DND-41 (cell line): Measurements from ENCODE around the gene MEG3.

Experiments
- ATAC-seq: fragments of 200-7000 bp; cut with Tn5 transposase; 3 replicates; pipeline ENCODE4 v1.9.1; 2021; ENCODE audit warnings: low read depth; ENCODE audit not compliant: insufficient read depth
- DNase-seq: peaks from one replicate; pipeline ENCODE4 v3.0.0-alpha.2; 2020
- H2AFZ ChIP-seq: 2 replicates; pipeline ENCODE4 v1.6.0; 2012; ENCODE audit warnings: low read depth, low read length
- H3K27ac ChIP-seq: 2 replicates; pipeline ENCODE4 v1.5.1; 2012; ENCODE audit warnings: low read length, inconsistent platforms
- H3K27me3 ChIP-seq: fragments of 200-600 bp; sonication (generic); 2 replicates; pipeline ENCODE4 v1.6.0; 2012; ENCODE audit warnings: low read length, mild to moderate bottlenecking, inconsistent platforms; ENCODE audit not compliant: insufficient read depth, poor library complexity
- H3K36me3 ChIP-seq: 2 replicates; pipeline ENCODE4 v1.5.1; 2012; ENCODE audit warnings: low read length, inconsistent platforms; ENCODE audit not compliant: insufficient read depth
- H3K4me1 ChIP-seq: 2 replicates; pipeline ENCODE4 v1.5.1; 2012; ENCODE audit warnings: mild to moderate bottlenecking, low read length; ENCODE audit not compliant: insufficient read depth
- H3K4me2 ChIP-seq: 2 replicates; pipeline ENCODE4 v1.6.0; 2012; ENCODE audit warnings: mild to moderate bottlenecking, moderate library complexity, low read length, inconsistent platforms; ENCODE audit not compliant: insufficient read depth
- H3K4me3 ChIP-seq, 2 experiments: fragments of 200-600 bp in 1 of 2; shearing (Covaris generic) in 1 of 2; 2 replicates each; pipeline ENCODE4 v1.5.1; 2012 to 2016; ENCODE audit warnings: inconsistent platforms in 2 of 2, low read length in 2 of 2, mild to moderate bottlenecking in 2 of 2, low read depth in 1 of 2, moderate library complexity in 1 of 2
- H3K79me2 ChIP-seq: 2 replicates; pipeline ENCODE4 v1.6.0; 2012; ENCODE audit warnings: low read length, inconsistent platforms; ENCODE audit not compliant: insufficient read depth
- H3K9ac ChIP-seq: 2 replicates; pipeline ENCODE4 v1.6.0; 2012; ENCODE audit warnings: low read depth, mild to moderate bottlenecking, inconsistent platforms, low read length, moderate library complexity
- H3K9me3 ChIP-seq: 2 replicates; pipeline ENCODE4 v1.5.1; 2012; ENCODE audit warnings: low read length, moderate library complexity, mild to moderate bottlenecking, inconsistent platforms; ENCODE audit not compliant: insufficient read depth, severe bottlenecking
- H4K20me1 ChIP-seq: 2 replicates; pipeline ENCODE4 v1.6.0; 2012; ENCODE audit warnings: low read length; ENCODE audit not compliant: insufficient read depth
- EZH2 ChIP-seq: IDR thresholded peaks from 3 replicates; pipeline ENCODE4 v1.6.1; 2012; ENCODE audit warnings: borderline replicate concordance, low read depth, mild to moderate bottlenecking, moderate library complexity, low read length, inconsistent platforms; ENCODE audit not compliant: severe bottlenecking
- TF ChIP-seq, protein P1 (sequence below): IDR thresholded peaks from 2 replicates; pipeline ENCODE4 v1.5.1; 2012; ENCODE audit warnings: borderline replicate concordance, low read length, moderate library complexity, mild to moderate bottlenecking; ENCODE audit not compliant: poor library complexity, severe bottlenecking; ENCODE audit errors: extremely low read depth

Gene MEG3

DNA sequence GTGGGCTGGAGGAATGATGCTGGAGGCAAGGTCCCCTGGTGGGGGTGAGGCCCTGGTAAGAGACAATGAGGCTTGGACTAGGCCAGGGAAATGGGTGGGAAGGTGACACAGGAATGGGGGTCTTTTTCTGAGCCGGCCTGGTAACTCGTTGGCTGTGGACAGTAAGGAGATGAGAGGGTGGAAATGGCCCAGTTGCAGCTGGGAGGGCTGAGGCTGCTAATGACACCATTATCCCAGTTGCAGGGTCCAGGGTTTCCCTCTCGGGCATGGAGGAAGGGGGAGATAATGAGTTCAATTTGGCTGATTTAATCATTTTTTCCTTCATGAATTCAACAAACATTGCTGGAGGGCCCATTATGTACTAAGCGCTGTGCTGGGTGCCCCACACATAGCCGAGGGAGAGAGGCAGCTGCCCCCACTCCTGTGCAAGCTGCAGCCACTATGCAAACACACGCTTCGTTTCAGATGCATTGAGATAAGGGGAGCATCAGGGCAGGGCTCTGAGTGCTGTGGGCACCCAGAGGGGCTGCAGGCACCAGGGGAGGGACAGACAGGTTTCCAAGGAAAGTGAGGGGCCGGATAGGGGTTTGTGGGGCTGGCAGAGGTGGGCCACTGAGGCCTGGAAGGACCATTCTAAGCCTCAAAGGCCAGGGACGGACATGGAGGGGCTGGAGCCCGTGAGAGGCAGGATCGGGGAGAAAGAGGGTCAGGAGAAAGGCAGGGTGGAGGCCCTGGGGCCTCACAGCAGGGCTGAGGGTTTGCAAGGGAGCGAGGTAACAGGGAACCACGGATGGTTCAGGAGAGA, 43.2 kb upstream of the MEG3 start:
- Histone ChIP-seq H3K27me3 (peaks cover 6% of the 10 kb centered on the region), H3K36me3 (no peaks in the 10 kb centered on the region), H3K4me2 (no peak overlapping the region), H4K20me1 (peaks cover 4% of the 10 kb centered on the region; the same call in 1 of the 2 replicates), H3K9ac (no peak overlapping the region), H3K4me1 (no peaks in the 10 kb centered on the region), H3K27ac (no peak overlapping the region), H2AFZ (no peak overlapping the region), H3K4me3 (no peak overlapping the region), H3K9me3 (no peaks in the 10 kb centered on the region), H3K79me2 (no peaks in the 10 kb centered on the region)
- no peak for ATAC-seq
- no peak for DNase-seq
- TF ChIP-seq EZH2: no peak
- TF ChIP-seq, protein P1, sequence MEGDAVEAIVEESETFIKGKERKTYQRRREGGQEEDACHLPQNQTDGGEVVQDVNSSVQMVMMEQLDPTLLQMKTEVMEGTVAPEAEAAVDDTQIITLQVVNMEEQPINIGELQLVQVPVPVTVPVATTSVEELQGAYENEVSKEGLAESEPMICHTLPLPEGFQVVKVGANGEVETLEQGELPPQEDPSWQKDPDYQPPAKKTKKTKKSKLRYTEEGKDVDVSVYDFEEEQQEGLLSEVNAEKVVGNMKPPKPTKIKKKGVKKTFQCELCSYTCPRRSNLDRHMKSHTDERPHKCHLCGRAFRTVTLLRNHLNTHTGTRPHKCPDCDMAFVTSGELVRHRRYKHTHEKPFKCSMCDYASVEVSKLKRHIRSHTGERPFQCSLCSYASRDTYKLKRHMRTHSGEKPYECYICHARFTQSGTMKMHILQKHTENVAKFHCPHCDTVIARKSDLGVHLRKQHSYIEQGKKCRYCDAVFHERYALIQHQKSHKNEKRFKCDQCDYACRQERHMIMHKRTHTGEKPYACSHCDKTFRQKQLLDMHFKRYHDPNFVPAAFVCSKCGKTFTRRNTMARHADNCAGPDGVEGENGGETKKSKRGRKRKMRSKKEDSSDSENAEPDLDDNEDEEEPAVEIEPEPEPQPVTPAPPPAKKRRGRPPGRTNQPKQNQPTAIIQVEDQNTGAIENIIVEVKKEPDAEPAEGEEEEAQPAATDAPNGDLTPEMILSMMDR: no peak

DNA sequence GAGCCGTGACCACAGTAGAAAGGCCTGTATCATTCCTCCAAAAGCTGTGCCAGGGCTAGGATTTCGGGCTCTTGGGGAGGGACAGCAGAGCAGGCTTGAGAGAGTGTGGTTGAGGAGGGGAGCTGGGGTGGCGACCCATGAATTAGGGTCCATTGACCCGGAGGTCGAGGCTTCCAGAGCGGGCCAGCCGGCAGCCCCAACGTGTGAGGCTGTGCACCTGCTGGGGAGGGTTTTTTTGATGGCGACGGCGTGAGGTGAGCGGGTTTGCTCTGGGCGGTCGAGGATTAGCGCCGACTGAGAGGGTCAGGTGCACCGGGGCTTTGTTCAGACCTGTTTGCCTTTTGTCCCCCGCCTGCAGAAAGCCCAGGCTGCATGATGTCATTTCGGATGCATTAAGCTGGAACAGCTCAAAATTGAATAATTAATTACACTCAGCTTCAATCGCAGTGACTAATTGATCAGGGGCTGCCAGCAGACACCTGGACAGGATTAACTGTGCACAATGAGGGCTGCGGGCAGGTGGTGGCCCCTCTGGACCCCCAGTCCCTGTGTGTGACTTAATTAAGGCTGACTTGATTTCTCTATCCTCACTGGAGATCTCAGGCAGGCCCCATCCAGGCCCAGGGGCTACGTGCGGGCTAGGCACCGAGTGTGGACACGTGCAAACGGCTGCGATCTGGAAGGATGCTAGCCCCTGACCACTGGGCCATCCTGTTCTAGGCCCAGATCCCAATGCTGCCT, 42.1 kb upstream of the MEG3 start:
- Histone ChIP-seq H4K20me1 (peaks cover 4% of the 10 kb centered on the region; the same call in 1 of the 2 replicates), H3K4me1 (no peaks in the 10 kb centered on the region), H3K79me2 (no peaks in the 10 kb centered on the region), H3K36me3 (no peaks in the 10 kb centered on the region), H3K9me3 (no peaks in the 10 kb centered on the region), H3K27ac (no peak overlapping the region), H2AFZ (no peak overlapping the region), H3K4me3 (no peak overlapping the region), H3K4me2 (no peak overlapping the region), H3K9ac (no peak overlapping the region), H3K27me3 (peaks cover 6% of the 10 kb centered on the region)
- DNase-seq: no peak
- no peak for ATAC-seq
- TF ChIP-seq, protein P1: no peak
- TF ChIP-seq EZH2: no peak

DNA sequence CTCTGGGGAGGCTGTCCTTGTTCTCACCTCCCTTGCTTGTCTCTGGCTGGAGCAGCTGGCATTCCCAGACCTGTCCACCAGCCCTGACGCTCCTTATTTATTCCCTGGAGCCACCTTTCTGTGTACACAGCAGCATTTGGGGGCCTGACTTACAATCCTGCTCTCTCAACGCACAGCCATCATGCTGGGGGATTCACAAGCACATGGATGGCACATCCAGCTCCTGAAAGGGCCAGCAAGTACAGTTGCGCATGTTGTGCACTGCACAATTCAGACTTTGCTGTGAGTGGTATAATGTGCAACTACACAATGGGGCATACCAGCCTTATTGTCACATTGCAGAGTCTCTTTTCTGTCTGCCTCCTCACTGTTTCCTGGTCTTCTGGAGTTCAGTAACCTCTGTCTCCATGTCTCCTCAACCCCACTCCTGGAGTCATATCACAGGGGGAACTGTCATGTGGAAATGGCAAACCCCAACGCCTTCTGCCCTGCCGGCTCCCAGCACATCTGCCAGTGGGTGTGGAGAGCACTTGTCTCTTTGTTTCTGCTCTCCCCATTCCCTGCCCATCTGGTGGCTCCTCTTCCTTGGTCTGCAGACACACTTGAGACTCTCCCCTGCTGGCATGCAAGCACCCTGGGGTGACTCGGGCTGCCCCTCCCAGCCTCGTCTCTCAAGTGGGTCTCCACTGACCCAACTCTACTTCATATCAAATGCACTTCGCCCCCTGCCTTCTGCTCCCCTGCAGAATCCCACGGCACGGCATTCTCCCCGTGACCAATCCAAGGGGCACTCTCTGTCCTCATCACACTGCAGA, 41.2 kb upstream of the MEG3 start:
- H2AFZ ChIP-seq: no peak overlapping the region
- no peak for TF ChIP-seq EZH2
- TF ChIP-seq, protein P1: no peak

More for the DNA sequence above, 41.2 kb upstream of the MEG3 start:
- no peak overlapping the region for H3K27ac ChIP-seq
- H3K36me3 ChIP-seq: no peaks in the 10 kb centered on the region
- H3K9ac ChIP-seq: no peak overlapping the region
- H3K27me3 ChIP-seq: peaks cover 6% of the 10 kb centered on the region
- H3K4me2 ChIP-seq: no peak overlapping the region
- no peaks in the 10 kb centered on the region for H3K79me2 ChIP-seq
- ATAC-seq (no peak), DNase-seq (no peak)
- H4K20me1 ChIP-seq: peaks cover 4% of the 10 kb centered on the region; the same call in 1 of the 2 replicates
- H3K4me1 ChIP-seq: no peaks in the 10 kb centered on the region
- no peaks in the 10 kb centered on the region for H3K9me3 ChIP-seq
- no peak overlapping the region for H3K4me3 ChIP-seq
